DOHH2 (cell line): Measurements from ENCODE around the gene P3H3.
"Not testable (repeated sequence)": the region's sequence is repeated elsewhere in the genome, so short reads cannot be mapped to it uniquely, and the experiment has no call there.

ENCODE experiments used
- H3F3A ChIP-seq: fragments of 200-600 bp; sonication (generic), shearing (Covaris generic); 2 replicates; pipeline ENCODE4 v1.6.0; 2016; ENCODE audit warnings: antibody characterized with exemption, mild to moderate bottlenecking; ENCODE audit not compliant: control insufficient read depth, insufficient read depth
- H3K27ac ChIP-seq: fragments of 200-600 bp; sonication (generic); 2 replicates; pipeline ENCODE4 v1.5.1; 2014; ENCODE audit warnings: low read depth, mild to moderate bottlenecking, low read length, moderate library complexity
- H3K27me3 ChIP-seq: fragments of 200-600 bp; sonication (generic); 2 replicates; pipeline ENCODE4 v1.6.1; 2014; ENCODE audit warnings: mild to moderate bottlenecking, low read length, mixed read lengths; ENCODE audit not compliant: control insufficient read depth
- H3K36me3 ChIP-seq: fragments of 200-600 bp; sonication (generic); 2 replicates; pipeline ENCODE4 v1.6.1; 2014; ENCODE audit warnings: mild to moderate bottlenecking, low read length, moderate library complexity, mixed read lengths; ENCODE audit not compliant: control insufficient read depth
- H3K4me1 ChIP-seq: fragments of 200-600 bp; sonication (generic); 2 replicates; pipeline ENCODE4 v1.6.1; 2014; ENCODE audit warnings: mild to moderate bottlenecking, low read length, mixed read lengths; ENCODE audit not compliant: control insufficient read depth
- H3K4me2 ChIP-seq: fragments of 200-600 bp; sonication (generic); 2 replicates; pipeline ENCODE4 v1.6.0; 2014; ENCODE audit warnings: mild to moderate bottlenecking, low read length, moderate library complexity
- H3K4me3 ChIP-seq: fragments of 200-600 bp; sonication (generic); 2 replicates; pipeline ENCODE4 v1.5.1; 2014; ENCODE audit warnings: mild to moderate bottlenecking, low read length, mixed read lengths
- H3K79me2 ChIP-seq: fragments of 200-600 bp; sonication (generic); 2 replicates; pipeline ENCODE4 v1.6.1; 2014; ENCODE audit warnings: mild to moderate bottlenecking, low read length, mixed read lengths; ENCODE audit not compliant: control insufficient read depth
- H3K9me2 ChIP-seq: fragments of 200-600 bp; sonication (generic); replicated peaks from 2 replicates; pipeline ENCODE4 v1.6.1; 2014; ENCODE audit warnings: mild to moderate bottlenecking, low read length, mixed read lengths; ENCODE audit not compliant: control insufficient read depth
- H3K9me3 ChIP-seq: fragments of 200-600 bp; sonication (generic); 2 replicates; pipeline ENCODE4 v1.6.1; 2014; ENCODE audit warnings: antibody characterized with exemption, low read length, mixed read lengths; ENCODE audit not compliant: control insufficient read depth, insufficient read depth
- H4K20me1 ChIP-seq: fragments of 200-600 bp; sonication (generic); 2 replicates; pipeline ENCODE4 v1.6.0; 2014; ENCODE audit warnings: low read depth, mild to moderate bottlenecking, antibody characterized with exemption, low read length, moderate library complexity; ENCODE audit not compliant: control insufficient read depth, insufficient read depth
- EZH2phosphoT487 ChIP-seq: fragments of 200-600 bp; sonication (generic); IDR thresholded peaks from 2 replicates; pipeline ENCODE4 v1.6.1; 2017; ENCODE audit warnings: borderline replicate concordance, mild to moderate bottlenecking, antibody characterized with exemption, low read length, moderate library complexity, mixed read lengths
- TF ChIP-seq, protein P1 (sequence below): fragments of 200-600 bp; sonication (generic); IDR thresholded peaks from one replicate; pipeline ENCODE4 v1.5.1; 2014; ENCODE audit warnings: antibody characterized with exemption, mild to moderate bottlenecking, low read depth, low read length; ENCODE audit not compliant: poor library complexity, severe bottlenecking

The P3H3 gene

GRCh38 chr12:6883252-6883651 lies 55.0 kb downstream of the P3H3 start:
- no peaks in the 10 kb centered on the region for H3K4me1 ChIP-seq
- H3K36me3 ChIP-seq = peaks cover 6% of the 10 kb centered on the region
- no peaks in the 10 kb centered on the region for H3K9me3 ChIP-seq
- H3K27ac ChIP-seq = no peak overlapping the region
- no peak overlapping the region for H3K4me3 ChIP-seq
- no peaks in the 10 kb centered on the region for H3K79me2 ChIP-seq
- no peaks in the 10 kb centered on the region for H3K9me2 ChIP-seq
- no peaks in the 10 kb centered on the region for H3K27me3 ChIP-seq
- no peaks in the 10 kb centered on the region for H3F3A ChIP-seq
- no peaks in the 10 kb centered on the region for H4K20me1 ChIP-seq
- no peak overlapping the region for H3K4me2 ChIP-seq
- TF ChIP-seq, protein P1, sequence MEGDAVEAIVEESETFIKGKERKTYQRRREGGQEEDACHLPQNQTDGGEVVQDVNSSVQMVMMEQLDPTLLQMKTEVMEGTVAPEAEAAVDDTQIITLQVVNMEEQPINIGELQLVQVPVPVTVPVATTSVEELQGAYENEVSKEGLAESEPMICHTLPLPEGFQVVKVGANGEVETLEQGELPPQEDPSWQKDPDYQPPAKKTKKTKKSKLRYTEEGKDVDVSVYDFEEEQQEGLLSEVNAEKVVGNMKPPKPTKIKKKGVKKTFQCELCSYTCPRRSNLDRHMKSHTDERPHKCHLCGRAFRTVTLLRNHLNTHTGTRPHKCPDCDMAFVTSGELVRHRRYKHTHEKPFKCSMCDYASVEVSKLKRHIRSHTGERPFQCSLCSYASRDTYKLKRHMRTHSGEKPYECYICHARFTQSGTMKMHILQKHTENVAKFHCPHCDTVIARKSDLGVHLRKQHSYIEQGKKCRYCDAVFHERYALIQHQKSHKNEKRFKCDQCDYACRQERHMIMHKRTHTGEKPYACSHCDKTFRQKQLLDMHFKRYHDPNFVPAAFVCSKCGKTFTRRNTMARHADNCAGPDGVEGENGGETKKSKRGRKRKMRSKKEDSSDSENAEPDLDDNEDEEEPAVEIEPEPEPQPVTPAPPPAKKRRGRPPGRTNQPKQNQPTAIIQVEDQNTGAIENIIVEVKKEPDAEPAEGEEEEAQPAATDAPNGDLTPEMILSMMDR = no peak
- no peak for TF ChIP-seq EZH2phosphoT487

DNA sequence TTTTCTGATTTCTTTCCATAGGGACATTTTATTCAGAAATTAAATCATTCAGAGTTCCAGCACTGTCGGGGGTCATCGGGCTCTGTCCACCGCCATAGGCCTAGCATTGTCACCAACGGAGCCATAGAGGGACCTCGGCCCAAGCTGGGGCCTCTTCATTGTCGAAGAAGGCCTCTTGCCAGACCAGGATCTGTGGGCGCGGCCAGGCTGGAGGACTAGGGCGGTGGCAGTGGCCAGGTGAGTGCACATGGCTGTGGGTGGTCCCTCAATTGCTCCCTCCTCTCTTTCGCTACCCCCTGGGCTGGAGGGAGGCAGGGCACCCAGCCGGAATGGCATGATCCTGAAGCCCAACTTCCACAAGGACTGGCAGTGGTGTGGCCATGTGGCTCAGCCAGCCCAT lies 55.5 kb downstream of the P3H3 start:
- Histone ChIP-seq H3F3A (no peaks in the 10 kb centered on the region), H3K79me2 (no peaks in the 10 kb centered on the region), H3K9me2 (no peaks in the 10 kb centered on the region), H3K4me2 (no peak overlapping the region), H3K4me3 (no peak overlapping the region), H3K4me1 (no peaks in the 10 kb centered on the region), H3K27me3 (no peaks in the 10 kb centered on the region), H3K27ac (no peak overlapping the region), H3K9me3 (no peaks in the 10 kb centered on the region), H4K20me1 (no peaks in the 10 kb centered on the region), H3K36me3 (peaks cover 6% of the 10 kb centered on the region)
- no peak for TF ChIP-seq EZH2phosphoT487
- TF ChIP-seq, protein P1 = no peak

DNA sequence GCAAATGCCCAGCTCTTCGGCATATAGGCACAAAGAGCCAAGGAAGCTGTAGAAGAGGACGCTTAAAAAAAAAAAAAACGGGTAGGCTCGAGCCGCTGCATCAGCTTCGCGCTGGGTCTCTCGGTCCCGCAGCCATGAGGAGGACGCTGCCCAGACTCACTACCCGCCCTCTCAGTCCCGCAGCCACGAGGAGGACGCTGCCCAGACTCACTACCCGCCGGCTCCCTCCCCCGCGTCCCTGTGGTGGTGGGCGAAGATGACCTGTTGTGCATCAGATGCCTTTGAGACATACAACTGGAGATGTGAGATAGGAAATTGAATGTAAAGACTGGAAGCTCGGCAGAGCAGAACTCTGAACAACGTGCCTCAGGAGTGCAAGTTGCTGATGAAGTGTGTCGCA lies 56.3 kb downstream of the P3H3 start:
- no peaks in the 10 kb centered on the region for H3K9me2 ChIP-seq
- H3F3A ChIP-seq = no peaks in the 10 kb centered on the region
- no peaks in the 10 kb centered on the region for H3K4me1 ChIP-seq
- H3K27me3 ChIP-seq = no peaks in the 10 kb centered on the region
- peaks cover 6% of the 10 kb centered on the region for H3K36me3 ChIP-seq
- TF ChIP-seq EZH2phosphoT487 = no peak
- TF ChIP-seq, protein P1 = no peak
- H3K27ac ChIP-seq = no peak overlapping the region
- H4K20me1 ChIP-seq = no peaks in the 10 kb centered on the region
- H3K4me3 ChIP-seq = no peak overlapping the region
- H3K79me2 ChIP-seq = no peaks in the 10 kb centered on the region
- no peaks in the 10 kb centered on the region for H3K9me3 ChIP-seq
- no peak overlapping the region for H3K4me2 ChIP-seq

GRCh38 chr12:6886206-6886999 lies 58.2 kb downstream of the P3H3 start:
- not testable (repeated sequence) for H3K9me2 ChIP-seq

More at GRCh38 chr12:6886206-6886999, 58.2 kb downstream of the P3H3 start:
- not testable (repeated sequence) for H3K36me3 ChIP-seq, H3K27ac ChIP-seq, H3K4me2 ChIP-seq, H4K20me1 ChIP-seq, H3K4me3 ChIP-seq, H3K27me3 ChIP-seq, H3K4me1 ChIP-seq, H3K79me2 ChIP-seq, H3F3A ChIP-seq, H3K9me3 ChIP-seq
